PC-9 (cell line): ENCODE measurements around the gene LZTS3. TPM values are rescaled to one million over a fixed set of nuclear protein-coding genes. Genes with fewer than 3 reads are reported as not detected.
"Not testable (repeated sequence)": the region's sequence is repeated elsewhere in the genome, so short reads cannot be mapped to it uniquely, and the experiment has no call there.

Source experiments
- BruUV-seq: library from RNA; stranded (reverse); fragments of 400-500 nt; replicated peaks from 2 replicates; lab custom pipeline; 2021; lab: Mats Ljungman, UMichigan
- CTCF ChIA-PET: fragments of 300-600 bp; sonication (Branson Sonifier 250); formaldehyde crosslinking; loops from one replicate; lab custom pipeline; 2022; ENCODE audit warnings: antibody characterized with exemption; lab: Charles Lee
- POLR2A ChIA-PET: fragments of 300-600 bp; sonication (Branson Sonifier 250); formaldehyde crosslinking; loops from one replicate; lab custom pipeline; 2022; ENCODE audit warnings: antibody characterized with exemption; ENCODE audit not compliant: unreplicated experiment; lab: Charles Lee
- DNase-seq, 2 experiments: peaks; one replicate each; pipeline versions ENCODE4 v3.0.0 to v3.0.0-alpha.2; 2015 to 2022; ENCODE audit warnings: mixed read lengths in 1 of 2
- H2AFZ ChIP-seq: fragments of 200-600 bp; sonication (generic); 2 replicates; pipeline ENCODE4 v1.8.1; 2017; ENCODE audit warnings: antibody characterized with exemption
- H3F3A ChIP-seq: fragments of 200-600 bp; sonication (generic); 2 replicates; pipeline ENCODE4 v1.8.1; 2017; ENCODE audit warnings: antibody characterized with exemption, mild to moderate bottlenecking, low read depth; ENCODE audit not compliant: insufficient read depth
- H3K27ac ChIP-seq: fragments of 200-600 bp; sonication (generic); 2 replicates; pipeline ENCODE4 v1.6.1; 2016; ENCODE audit warnings: mixed run types
- H3K27me3 ChIP-seq: fragments of 200-600 bp; sonication (generic); 2 replicates; pipeline ENCODE4 v1.6.1; 2016; ENCODE audit warnings: low read depth, mixed run types; ENCODE audit not compliant: insufficient read depth
- H3K36me3 ChIP-seq: fragments of 200-600 bp; sonication (generic); 2 replicates; pipeline ENCODE4 v1.6.1; 2016; ENCODE audit warnings: low read depth, mixed run types
- H3K4me1 ChIP-seq: fragments of 200-600 bp; sonication (generic); replicated peaks from 2 replicates; pipeline ENCODE4 v1.6.1; 2016; ENCODE audit warnings: mixed run types; ENCODE audit not compliant: insufficient read depth
- H3K4me2 ChIP-seq: fragments of 200-600 bp; sonication (generic); 2 replicates; pipeline ENCODE4 v1.6.1; 2017; ENCODE audit warnings: mixed run types
- H3K4me3 ChIP-seq: fragments of 200-600 bp; sonication (generic); 2 replicates; pipeline ENCODE4 v1.6.1; 2016; ENCODE audit warnings: mixed run types
- H3K79me2 ChIP-seq: fragments of 200-600 bp; sonication (generic); 2 replicates; pipeline ENCODE4 v1.6.1; 2017; ENCODE audit warnings: low read depth, mixed run types
- H3K9me2 ChIP-seq: fragments of 200-600 bp; sonication (generic); 2 replicates; pipeline ENCODE4 v1.8.1; 2017; ENCODE audit warnings: mild to moderate bottlenecking; ENCODE audit not compliant: insufficient read depth
- H3K9me3 ChIP-seq: fragments of 200-600 bp; sonication (generic); 2 replicates; pipeline ENCODE4 v1.8.1; 2016; ENCODE audit warnings: low read depth; ENCODE audit not compliant: insufficient read depth
- H4K20me1 ChIP-seq: fragments of 200-600 bp; sonication (generic); 2 replicates; pipeline ENCODE4 v1.8.1; 2017; ENCODE audit not compliant: insufficient read depth
- EZH2 ChIP-seq: fragments of 200-600 bp; sonication (generic); IDR thresholded peaks from 2 replicates; pipeline ENCODE4 v1.8.0; 2017; ENCODE audit warnings: antibody characterized with exemption, low read depth
- intact Hi-C: fragments of 100-400 bp; cut with micrococcal nuclease; formaldehyde crosslinking; loops from one replicate; pipeline ENCODE4 v1.10.0; 2022; ENCODE audit not compliant: unreplicated experiment
- total RNA-seq: library from RNA; stranded (reverse); gene quantifications from 2 replicates; pipeline ENCODE4 v1.2.3, GENCODE V29; 2021
- TF ChIP-seq, protein P1 (sequence below): fragments of 200-600 bp; sonication (generic); conservative IDR thresholded peaks from 2 replicates; pipeline ENCODE4 v1.6.1; 2017; ENCODE audit warnings: mixed run types, antibody characterized with exemption, mild to moderate bottlenecking, moderate library complexity

LZTS3 gene
- total RNA-seq, 1 experiment from 2014 or later = 10.4 TPM

GRCh38 chr20:3218307-3218988 lies 45.1 kb upstream of the LZTS3 start:
- Histone ChIP-seq H3F3A (peaks cover 8% of the 10 kb centered on the region), H4K20me1 (no peaks in the 10 kb centered on the region), H3K36me3 (0 out of 2 replicates have a peak, but pooled peaks cover 3% of the 10 kb centered on the region), H3K4me2 (no peak overlapping the region), H3K4me3 (no peak overlapping the region), H2AFZ (no peak overlapping the region), H3K9me2 (no peaks in the 10 kb centered on the region), H3K9me3 (no peaks in the 10 kb centered on the region), H3K27ac (no peak overlapping the region), H3K79me2 (no peaks in the 10 kb centered on the region), H3K27me3 (no peaks in the 10 kb centered on the region), H3K4me1 (peaks cover 15% of the 10 kb centered on the region; the same call in 1 of the 2 replicates)
- intact Hi-C loops = loop anchor here (1.0 kb wide), 4 partner anchors 18 to 98 kb away; no protein-coding TSS in a partner anchor
- DNase-seq = peak; percentile 49 to 75
- ChIA-PET CTCF (interaction anchor here (0.6 to 2.1 kb wide), 6 partner anchors 31 to 153 kb away, joined by 3 to 15 read pairs (median 6); no protein-coding TSS in a partner anchor), POLR2A (interaction anchor here (0.6 to 0.9 kb wide), 7 partner anchors 10 to 295 kb away, joined by 3 to 28 read pairs (median 5); no protein-coding TSS in a partner anchor)
- no TSS peak for BruUV-seq
- no peak for TF ChIP-seq EZH2
- TF ChIP-seq, protein P1, sequence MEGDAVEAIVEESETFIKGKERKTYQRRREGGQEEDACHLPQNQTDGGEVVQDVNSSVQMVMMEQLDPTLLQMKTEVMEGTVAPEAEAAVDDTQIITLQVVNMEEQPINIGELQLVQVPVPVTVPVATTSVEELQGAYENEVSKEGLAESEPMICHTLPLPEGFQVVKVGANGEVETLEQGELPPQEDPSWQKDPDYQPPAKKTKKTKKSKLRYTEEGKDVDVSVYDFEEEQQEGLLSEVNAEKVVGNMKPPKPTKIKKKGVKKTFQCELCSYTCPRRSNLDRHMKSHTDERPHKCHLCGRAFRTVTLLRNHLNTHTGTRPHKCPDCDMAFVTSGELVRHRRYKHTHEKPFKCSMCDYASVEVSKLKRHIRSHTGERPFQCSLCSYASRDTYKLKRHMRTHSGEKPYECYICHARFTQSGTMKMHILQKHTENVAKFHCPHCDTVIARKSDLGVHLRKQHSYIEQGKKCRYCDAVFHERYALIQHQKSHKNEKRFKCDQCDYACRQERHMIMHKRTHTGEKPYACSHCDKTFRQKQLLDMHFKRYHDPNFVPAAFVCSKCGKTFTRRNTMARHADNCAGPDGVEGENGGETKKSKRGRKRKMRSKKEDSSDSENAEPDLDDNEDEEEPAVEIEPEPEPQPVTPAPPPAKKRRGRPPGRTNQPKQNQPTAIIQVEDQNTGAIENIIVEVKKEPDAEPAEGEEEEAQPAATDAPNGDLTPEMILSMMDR = peak; percentile 93

GRCh38 chr20:3215359-3215917 lies 42.1 kb upstream of the LZTS3 start:
- H3K27ac ChIP-seq, BruUV-seq, H4K20me1 ChIP-seq, H2AFZ ChIP-seq, H3K27me3 ChIP-seq, H3K4me1 ChIP-seq, H3K4me3 ChIP-seq, H3K9me2 ChIP-seq, H3K9me3 ChIP-seq, H3K4me2 ChIP-seq, DNase-seq, POLR2A ChIA-PET, intact Hi-C loops, H3K36me3 ChIP-seq, H3F3A ChIP-seq: not testable (repeated sequence)
- CTCF ChIA-PET = interaction anchor here (0.6 kb wide), 1 partner anchor 55 kb away, joined by 9 read pairs; the partner anchor contains the start of genes FASTKD5 and UBOX5
- H3K79me2 ChIP-seq = peaks cover 16% of the 10 kb centered on the region

DNA sequence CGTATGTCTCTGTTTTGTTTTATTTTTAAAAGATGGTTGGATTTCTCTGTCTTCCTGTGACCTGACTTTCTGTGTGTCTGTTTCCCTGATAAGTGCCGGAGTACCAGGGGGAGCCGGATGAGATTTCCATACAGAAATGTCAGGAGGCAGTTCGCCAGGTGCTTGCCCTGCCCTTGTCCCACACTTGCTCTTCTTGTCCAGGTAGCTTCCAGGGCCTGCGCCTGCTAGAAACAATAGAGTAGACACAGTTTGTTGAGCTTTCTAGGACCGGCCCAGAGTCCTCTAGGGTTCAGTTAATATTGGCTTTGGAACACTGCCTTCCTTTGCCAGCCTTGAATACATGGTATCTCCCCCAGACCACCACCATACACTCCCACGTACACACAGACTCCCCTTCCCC lies 39.9 kb upstream of the LZTS3 start:
- no peak overlapping the region for H3K4me2 ChIP-seq
- no peak overlapping the region for H3K4me3 ChIP-seq
- H3K27ac ChIP-seq = no peak overlapping the region
- ChIA-PET CTCF (no interaction called here), POLR2A (interaction anchor here (0.9 kb wide), 1 partner anchor 27 kb away, joined by 7 read pairs; no protein-coding TSS in a partner anchor)
- BruUV-seq = no TSS peak
- H3K9me2 ChIP-seq = no peaks in the 10 kb centered on the region
- DNase-seq = no peak
- no peak for TF ChIP-seq EZH2
- TF ChIP-seq, protein P1 = no peak
- H3K27me3 ChIP-seq = no peaks in the 10 kb centered on the region
- intact Hi-C loops = no loop called here
- H3F3A ChIP-seq = peaks cover 6% of the 10 kb centered on the region; the same call in 1 of the 2 replicates
- peaks cover 1% of the 10 kb centered on the region; the same call in 1 of the 2 replicates for H3K4me1 ChIP-seq
- no peaks in the 10 kb centered on the region for H3K36me3 ChIP-seq
- no peaks in the 10 kb centered on the region for H4K20me1 ChIP-seq
- no peaks in the 10 kb centered on the region for H3K9me3 ChIP-seq
- H3K79me2 ChIP-seq = peaks cover 30% of the 10 kb centered on the region
- H2AFZ ChIP-seq = no peak overlapping the region
